Muscle of arm (tissue), 12 donors: Measurements from ENCODE around the gene DLG2. TPM values are rescaled to one million over a fixed set of nuclear protein-coding genes. Genes with fewer than 3 reads are reported as not detected.

Experiments used
- DNase-seq: peaks from one replicate; pipeline ENCODE4 v3.0.0-alpha.2; 2013
- polyA plus RNA-seq, 12 donors: library from polyadenylated mRNA; unstranded; fragments of 120-200 nt; gene quantifications; one replicate each; pipeline ENCODE4 v1.2.1, GENCODE V29; 2013; ENCODE audit not compliant: insufficient read length in 12 of 12

DLG2 gene
- polyA plus RNA-seq, 12 donors: 8.3 to 18.2 (median 14.0) TPM; not detected in 1

- peak; percentile 28 for DNase-seq
These were observed 1062.8 kb downstream of the DLG2 start for GRCh38 chr11:84564180-84564866.

DNA sequence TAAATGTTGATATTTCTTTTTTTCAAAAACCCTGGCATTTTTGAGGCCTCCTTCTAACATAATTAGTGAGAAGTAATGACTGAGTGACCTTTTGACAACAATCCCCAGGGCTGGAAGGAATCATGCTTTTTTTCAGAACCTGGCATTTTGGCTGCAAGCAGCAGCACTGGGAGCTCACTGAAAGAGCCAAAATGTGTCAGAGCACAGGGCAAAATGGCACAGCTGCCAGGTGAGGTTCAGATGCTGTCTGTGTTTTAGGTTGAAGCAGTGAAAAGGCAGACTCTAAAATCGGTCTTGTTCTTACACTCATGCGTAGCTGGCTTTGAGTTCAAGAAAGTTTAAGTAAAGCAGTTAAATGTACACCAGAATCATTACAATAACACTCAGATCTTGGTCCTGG is 1063.8 kb downstream of the DLG2 start:
- no peak for DNase-seq

DNA sequence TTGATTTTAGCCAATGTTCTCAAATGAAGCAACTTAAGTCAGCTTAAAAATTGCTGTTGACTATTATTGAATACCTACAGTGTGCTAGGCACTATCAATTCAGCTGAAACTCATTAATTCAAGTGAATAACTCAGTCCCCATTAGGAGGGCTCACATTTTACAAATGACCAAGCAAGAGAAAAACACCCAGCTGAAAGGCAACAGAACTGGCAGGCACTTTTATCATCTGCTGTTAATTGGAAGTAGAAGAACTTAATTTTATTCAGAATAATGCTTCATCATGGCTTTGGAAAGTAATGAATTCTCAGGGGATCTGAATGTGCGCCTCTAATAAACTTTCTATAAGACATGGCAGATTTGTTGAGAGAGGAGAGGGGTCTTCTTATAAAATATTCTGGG is 1066.9 kb downstream of the DLG2 start:
- no peak for DNase-seq

GRCh38 chr11:84558085-84558905 is 1068.8 kb downstream of the DLG2 start:
- DNase-seq: peak; percentile 43

GRCh38 chr11:84552791-84553190 is 1074.4 kb downstream of the DLG2 start:
- DNase-seq: no peak

GRCh38 chr11:84549217-84549616 is 1077.9 kb downstream of the DLG2 start:
- DNase-seq: no peak

DNA sequence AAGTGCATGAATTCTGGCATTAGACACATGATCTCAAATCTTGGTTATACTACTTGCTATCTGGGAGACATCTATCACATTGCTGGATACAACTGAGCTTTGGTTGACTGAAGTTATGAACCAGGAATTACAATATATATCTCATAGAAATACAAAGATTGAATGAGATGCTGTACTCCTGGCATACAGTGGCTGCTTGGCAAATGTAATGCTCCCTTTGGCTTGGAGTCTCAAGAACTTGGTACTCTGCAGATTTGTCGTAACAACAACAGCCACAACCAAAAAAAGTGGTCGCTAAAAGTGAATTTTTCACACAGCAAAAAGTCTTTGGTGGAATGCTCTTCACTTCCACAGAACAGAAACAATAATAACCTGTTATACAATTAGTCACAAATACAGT is 1082.6 kb downstream of the DLG2 start:
- no peak for DNase-seq

DNA sequence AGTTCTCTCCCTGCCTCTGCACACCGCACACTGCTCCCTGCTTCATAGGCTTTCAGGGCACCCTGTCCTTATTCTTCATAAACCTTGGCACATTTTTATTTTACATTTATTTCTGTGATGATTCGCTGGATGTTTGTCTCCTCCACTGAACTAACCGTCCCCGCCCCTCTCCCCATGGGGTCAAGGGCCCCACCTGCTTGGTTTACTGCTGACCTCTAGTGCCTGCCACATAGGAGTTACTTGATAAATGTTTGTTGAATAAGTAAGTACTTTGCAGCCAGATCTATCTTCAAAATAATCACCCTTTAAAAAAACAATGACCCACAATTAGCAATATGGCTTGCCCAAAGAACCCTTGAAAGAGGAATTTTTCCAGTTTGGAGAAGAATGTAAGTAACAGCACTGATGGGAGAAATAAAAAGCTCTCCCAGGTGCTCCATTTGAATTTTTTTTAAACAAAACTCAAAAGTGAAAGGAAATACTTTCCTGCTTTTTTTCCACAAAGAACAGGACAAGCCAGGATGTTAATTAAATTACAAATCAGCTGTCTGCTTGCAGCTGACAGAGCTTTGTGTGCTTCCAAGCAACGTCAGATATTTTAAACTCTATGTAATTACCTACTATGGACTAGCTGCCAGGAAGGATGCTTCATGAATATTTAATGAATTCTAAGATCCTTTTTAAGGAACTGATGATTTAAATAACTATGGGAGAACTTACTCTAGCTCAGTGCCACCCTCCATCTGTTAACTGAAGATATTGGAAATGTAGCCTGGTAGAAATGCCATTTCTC is 1083.6 kb downstream of the DLG2 start:
- DNase-seq: no peak

GRCh38 chr11:84541731-84542340 is 1085.3 kb downstream of the DLG2 start:
- no peak for DNase-seq

- DNase-seq: no peak
These were observed 1090.7 kb downstream of the DLG2 start for GRCh38 chr11:84536456-84536855.

DNA sequence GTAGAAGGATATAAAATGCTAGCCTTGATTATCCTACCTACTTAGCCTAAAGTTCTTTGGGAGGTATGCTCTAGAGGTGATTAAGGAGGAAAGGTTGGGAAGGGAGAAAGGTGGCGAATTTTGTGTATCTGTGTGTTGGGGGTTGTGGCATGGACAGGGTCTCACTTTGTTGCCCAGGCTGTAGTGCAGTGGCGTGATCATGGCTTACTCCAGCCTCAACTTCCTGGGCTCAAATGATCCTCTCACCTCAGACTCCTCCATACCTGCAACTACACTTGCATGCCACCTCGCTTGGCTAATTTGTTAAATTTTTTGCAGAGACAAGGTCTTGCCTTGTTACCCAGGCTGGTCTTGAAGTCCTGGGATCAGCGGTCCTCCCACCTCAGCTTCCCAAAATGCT is 1094.8 kb downstream of the DLG2 start:
- no peak for DNase-seq

- DNase-seq: no peak
These were observed 1100.9 kb downstream of the DLG2 start for GRCh38 chr11:84526250-84526649.

GRCh38 chr11:84524422-84525051 is 1102.6 kb downstream of the DLG2 start:
- DNase-seq: no peak

- DNase-seq: no peak
These were observed 1104.8 kb downstream of the DLG2 start for GRCh38 chr11:84522331-84522730.

- no peak for DNase-seq
These were observed 1108.4 kb downstream of the DLG2 start for GRCh38 chr11:84518631-84519183.

DNA sequence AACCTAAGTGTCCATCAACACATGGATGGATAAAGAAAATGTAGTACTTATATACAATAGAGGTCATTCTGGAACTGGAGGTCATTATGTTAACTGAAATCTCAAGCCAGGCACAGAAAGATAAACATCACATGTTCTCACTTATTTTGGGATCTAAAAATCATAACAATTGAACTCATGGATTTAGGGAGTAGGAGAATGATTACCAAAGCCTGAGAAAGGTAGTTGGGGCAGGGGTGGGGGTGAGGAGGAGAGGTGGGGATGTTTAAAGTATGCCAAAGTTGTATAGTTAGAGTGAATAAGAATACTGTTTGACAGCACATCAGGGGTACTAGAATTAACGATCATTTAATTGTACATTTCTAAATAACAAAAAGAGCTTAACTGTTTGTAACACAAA is 1112.7 kb downstream of the DLG2 start:
- DNase-seq: no peak

DNA sequence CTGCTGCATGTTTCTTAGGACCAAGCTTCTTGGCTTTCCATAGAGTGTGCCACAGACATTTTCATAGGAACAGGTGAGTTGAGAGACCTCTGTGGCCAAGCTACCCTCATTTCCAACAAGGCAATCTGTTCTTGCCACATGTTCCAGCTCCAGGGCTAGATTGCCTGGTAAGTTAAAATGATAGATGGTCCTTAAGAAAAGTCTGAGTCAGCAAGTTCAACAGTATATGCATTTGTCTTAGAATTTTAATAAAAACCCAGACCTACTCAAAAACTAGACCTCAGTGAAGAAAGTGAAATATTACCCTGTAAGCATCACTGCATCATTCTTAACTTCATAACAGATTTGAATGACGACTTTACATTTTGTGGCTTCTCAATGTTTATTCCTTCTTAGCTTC is 1123.6 kb downstream of the DLG2 start:
- DNase-seq: no peak

DNA sequence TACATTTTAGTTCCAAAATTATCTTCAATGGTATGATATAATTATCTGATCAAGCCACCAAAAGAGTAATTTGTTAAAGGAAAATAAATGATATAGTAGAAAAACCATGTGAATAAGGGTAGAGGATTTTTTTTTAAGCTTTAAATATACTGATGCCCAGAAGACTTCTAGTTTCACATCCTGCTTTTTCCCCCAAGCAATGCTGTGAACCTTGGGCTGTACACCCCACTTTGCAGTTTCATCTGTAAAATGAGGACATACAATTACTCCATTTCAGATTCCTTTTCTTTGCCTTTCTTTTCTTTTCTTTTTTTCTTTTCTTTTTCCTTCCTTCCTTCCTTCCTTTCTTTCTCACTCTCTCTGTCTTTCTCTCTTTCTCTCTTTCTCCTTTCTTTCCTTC is 1125.4 kb downstream of the DLG2 start:
- no peak for DNase-seq

DNA sequence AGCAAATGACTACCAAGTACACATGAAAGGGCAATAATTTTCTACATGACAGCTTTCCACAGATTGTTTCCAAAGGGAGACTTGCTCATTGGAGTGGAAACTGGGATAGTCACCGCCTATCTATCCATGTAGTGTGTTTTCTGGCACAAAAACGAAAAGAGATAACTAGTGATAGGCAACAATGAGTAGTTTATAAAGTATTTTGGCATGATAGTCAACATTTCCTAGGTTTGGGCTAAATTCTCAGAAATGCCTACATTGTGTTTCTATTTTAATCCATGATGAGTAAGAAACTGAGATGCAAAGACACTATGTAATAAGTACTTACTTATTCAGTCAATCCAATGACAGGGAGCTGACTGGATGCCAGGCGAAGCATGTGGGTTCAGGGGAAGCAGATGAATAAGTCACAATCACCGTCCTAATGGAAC is 1129.1 kb downstream of the DLG2 start:
- no peak for DNase-seq

GRCh38 chr11:84497181-84497580 is 1130.0 kb downstream of the DLG2 start:
- no peak for DNase-seq

GRCh38 chr11:84496122-84496521 is 1131.0 kb downstream of the DLG2 start:
- no peak for DNase-seq
